HepG2 (cell line): Measurements from ENCODE around the gene RFPL4AL1.

Experiments
- CTCF ChIP-seq: sonication (generic); formaldehyde crosslinking; IDR thresholded peaks from 2 replicates; pipeline ENCODE4 v1.5.0; 2020; ENCODE audit warnings: mild to moderate bottlenecking, missing genetic modification reagents, moderate library complexity
- EZH2 ChIP-seq: conservative IDR thresholded peaks from 2 replicates; pipeline ENCODE4 v1.6.1; 2012; ENCODE audit warnings: mild to moderate bottlenecking, low read depth, low read length, moderate library complexity
- JUND ChIP-seq: sonication (generic); formaldehyde crosslinking; IDR thresholded peaks from 2 replicates; pipeline ENCODE4 v1.8.0; 2022; ENCODE audit warnings: mild to moderate bottlenecking, missing genetic modification reagents
- KLF12 ChIP-seq: sonication (generic); formaldehyde crosslinking; IDR thresholded peaks from 2 replicates; pipeline ENCODE4 v1.4.0; 2020; ENCODE audit warnings: missing genetic modification reagents, borderline replicate concordance
- MED8 ChIP-seq: sonication (generic); formaldehyde crosslinking; IDR thresholded peaks from 2 replicates; pipeline ENCODE4 v1.8.1; 2023; ENCODE audit warnings: mild to moderate bottlenecking, missing genetic modification reagents; ENCODE audit not compliant: insufficient replicate concordance
- RBFOX2 ChIP-seq: fragments of 200-400 bp; formaldehyde crosslinking; IDR thresholded peaks from 2 replicates; pipeline ENCODE4 v1.6.1; 2017; ENCODE audit warnings: low read depth, mild to moderate bottlenecking, low read length
- RXRA ChIP-seq: sonication (generic); formaldehyde crosslinking; IDR thresholded peaks from 2 replicates; pipeline ENCODE4 v1.5.1; 2020; ENCODE audit warnings: missing genetic modification reagents
- SIX4 ChIP-seq: sonication (generic); formaldehyde crosslinking; IDR thresholded peaks from 2 replicates; pipeline ENCODE4 v1.4.0; 2020; ENCODE audit warnings: missing genetic modification reagents
- ZBTB21 ChIP-seq: sonication (generic); formaldehyde crosslinking; IDR thresholded peaks from 2 replicates; pipeline ENCODE4 v1.4.0; 2020; ENCODE audit warnings: missing genetic modification reagents
- ZKSCAN1 ChIP-seq: fragments of 150-350 bp; IDR thresholded peaks from 2 replicates; pipeline ENCODE4 v1.6.1; 2014; ENCODE audit warnings: low read length
- ZNF350 ChIP-seq: sonication (generic); formaldehyde crosslinking; IDR thresholded peaks from 2 replicates; pipeline ENCODE4 v1.4.0; 2020; ENCODE audit warnings: mild to moderate bottlenecking, low read depth, missing genetic modification reagents, borderline replicate concordance

GRCh38 chr19:55766466-55766865 is 2.5 kb upstream of the RFPL4AL1 start:
- no peak for TF ChIP-seq EZH2
- no peak for TF ChIP-seq RBFOX2
- TF ChIP-seq JUND (CRISPR knock-in tag) = no peak
- TF ChIP-seq KLF12 (CRISPR knock-in tag) = no peak
- TF ChIP-seq ZKSCAN1 = no peak
- no peak for TF ChIP-seq ZNF350 (CRISPR knock-in tag)
- no peak for TF ChIP-seq RXRA (CRISPR knock-in tag)
- TF ChIP-seq MED8 (CRISPR knock-in tag) = no peak
- no peak for TF ChIP-seq ZBTB21 (CRISPR knock-in tag)
- no peak for TF ChIP-seq CTCF
- no peak for TF ChIP-seq SIX4 (CRISPR knock-in tag)
